PFSK-1 (cell line): ENCODE measurements around the gene PLEKHM1.

ENCODE experiments used
- FOXP2 ChIP-seq: optimal IDR thresholded peaks from 2 replicates; pipeline ENCODE3; 2011; ENCODE audit warnings: borderline replicate concordance, control low read depth, inconsistent platforms; ENCODE audit not compliant: insufficient read depth; ENCODE audit errors: extremely low read length, extremely low read depth
- POLR2AphosphoS5 ChIP-seq: IDR thresholded peaks from 2 replicates; pipeline ENCODE4 v1.6.1; 2012; ENCODE audit warnings: low read depth, mild to moderate bottlenecking, control low read depth, low read length, moderate library complexity
- REST ChIP-seq, 2 experiments: IDR thresholded peaks; 2 replicates each; pipeline versions ENCODE4 v1.6.1 to v1.8.0; 2011 to 2012; ENCODE audit warnings: low read depth in 2 of 2, low read length in 2 of 2, control low read depth in 1 of 2, inconsistent platforms in 1 of 2, mild to moderate bottlenecking in 1 of 2, moderate library complexity in 1 of 2; ENCODE audit not compliant: insufficient read depth in 1 of 2
- SIN3A ChIP-seq: IDR thresholded peaks from 2 replicates; pipeline ENCODE4 v1.6.1; 2012; ENCODE audit warnings: mild to moderate bottlenecking, low read length, moderate library complexity, borderline replicate concordance; ENCODE audit not compliant: insufficient read depth
- TAF1 ChIP-seq: IDR thresholded peaks from 2 replicates; pipeline ENCODE4 v1.6.1; 2012; ENCODE audit warnings: low read length, control low read depth, borderline replicate concordance; ENCODE audit not compliant: insufficient read depth

PLEKHM1 gene

GRCh38 chr17:45426561-45426960, 64.0 kb downstream of the PLEKHM1 start:
- TF ChIP-seq FOXP2, result no peak

- TF ChIP-seq REST (IDR thresholded peaks at IDR 0.05; ENCODE audit: insufficient read depth in 1 of 2, low read depth in 2 of 2, low read length in 2 of 2) (no peak), POLR2AphosphoS5 (no peak), FOXP2 (no peak), TAF1 (no peak), SIN3A (no peak)
Measured at GRCh38 chr17:45425984-45426413, 64.5 kb downstream of the PLEKHM1 start.

GRCh38 chr17:45425125-45425983, 65.2 kb downstream of the PLEKHM1 start:
- TF ChIP-seq FOXP2 (no peak), TAF1 (no peak), SIN3A (no peak), REST (IDR thresholded peaks at IDR 0.05; ENCODE audit: insufficient read depth in 1 of 2, low read depth in 2 of 2, low read length in 2 of 2) (no peak), POLR2AphosphoS5 (no peak)

- TF ChIP-seq FOXP2 (no peak), TAF1 (no peak), REST (IDR thresholded peaks at IDR 0.05; ENCODE audit: insufficient read depth in 1 of 2, low read depth in 2 of 2, low read length in 2 of 2) (no peak), SIN3A (no peak), POLR2AphosphoS5 (no peak)
Measured at GRCh38 chr17:45424769-45425124, 65.8 kb downstream of the PLEKHM1 start.

GRCh38 chr17:45423975-45424335, 66.6 kb downstream of the PLEKHM1 start:
- TF ChIP-seq SIN3A (no peak), REST (IDR thresholded peaks at IDR 0.05; ENCODE audit: insufficient read depth in 1 of 2, low read depth in 2 of 2, low read length in 2 of 2) (no peak), POLR2AphosphoS5 (no peak), FOXP2 (no peak), TAF1 (no peak)
